Measurements from ENCODE around the gene PRIM2.

- TF ChIP-seq, protein P1, sequence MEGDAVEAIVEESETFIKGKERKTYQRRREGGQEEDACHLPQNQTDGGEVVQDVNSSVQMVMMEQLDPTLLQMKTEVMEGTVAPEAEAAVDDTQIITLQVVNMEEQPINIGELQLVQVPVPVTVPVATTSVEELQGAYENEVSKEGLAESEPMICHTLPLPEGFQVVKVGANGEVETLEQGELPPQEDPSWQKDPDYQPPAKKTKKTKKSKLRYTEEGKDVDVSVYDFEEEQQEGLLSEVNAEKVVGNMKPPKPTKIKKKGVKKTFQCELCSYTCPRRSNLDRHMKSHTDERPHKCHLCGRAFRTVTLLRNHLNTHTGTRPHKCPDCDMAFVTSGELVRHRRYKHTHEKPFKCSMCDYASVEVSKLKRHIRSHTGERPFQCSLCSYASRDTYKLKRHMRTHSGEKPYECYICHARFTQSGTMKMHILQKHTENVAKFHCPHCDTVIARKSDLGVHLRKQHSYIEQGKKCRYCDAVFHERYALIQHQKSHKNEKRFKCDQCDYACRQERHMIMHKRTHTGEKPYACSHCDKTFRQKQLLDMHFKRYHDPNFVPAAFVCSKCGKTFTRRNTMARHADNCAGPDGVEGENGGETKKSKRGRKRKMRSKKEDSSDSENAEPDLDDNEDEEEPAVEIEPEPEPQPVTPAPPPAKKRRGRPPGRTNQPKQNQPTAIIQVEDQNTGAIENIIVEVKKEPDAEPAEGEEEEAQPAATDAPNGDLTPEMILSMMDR (IDR thresholded peaks at IDR 0.05), result no peak
- no peak for TF ChIP-seq POLR2A (IDR thresholded peaks at IDR 0.05)
These were observed 2.3 kb upstream of the PRIM2 start for GRCh38 chr6:57315111-57315510.

Data from thyroid gland (tissue), 4 donors.